ENCODE data around the gene SLC26A11. TPM values are rescaled to one million over a fixed set of nuclear protein-coding genes. Genes with fewer than 3 reads are reported as not detected.

The SLC26A11 gene
- total and polyA plus RNA-seq, 7 donors: 2.2 to 5.1 (median 3.2) TPM

- Histone ChIP-seq H3K4me1 (no peaks in the 10 kb centered on the region), H3K27ac (no peak overlapping the region), H3K4me3 (no peak overlapping the region), H3K36me3 (ENCODE audit: insufficient read depth in 1 of 2, low read depth in 1 of 2) (no peaks in the 10 kb centered on the region), H3K27me3 (ENCODE audit: insufficient read depth in 3 of 3, low read length in 2 of 3) (peaks cover 0 to 10% (median 1%) of the 10 kb centered on the region in 3 donors), H3K9me3 (no peaks in the 10 kb centered on the region)
- DNase-seq: no peak
- 87 to 92% (median 88%) methylated on average over 30 of the region's 30 CpGs for WGBS, 3 donors
- TF ChIP-seq CTCF (IDR thresholded peaks at IDR 0.05): no peak
- intact Hi-C loops (cut with DNase I): no loop called here
- no peak for ATAC-seq
Observed at GRCh38 chr17:80182118-80182844, 37.9 kb upstream of the SLC26A11 start.

GRCh38 chr17:80182845-80183223 is 37.4 kb upstream of the SLC26A11 start:
- Histone ChIP-seq H3K4me3 (no peak overlapping the region), H3K9me3 (no peaks in the 10 kb centered on the region), H3K4me1 (peaks cover under 1% of the 10 kb centered on the region), H3K27ac (no peak overlapping the region), H3K36me3 (ENCODE audit: insufficient read depth in 1 of 2, low read depth in 1 of 2) (no peaks in the 10 kb centered on the region), H3K27me3 (ENCODE audit: insufficient read depth in 3 of 3, low read length in 2 of 3) (peaks cover 0 to 14% (median 1%) of the 10 kb centered on the region in 3 donors)
- intact Hi-C loops (cut with DNase I): no loop called here
- WGBS, 3 donors: 87 to 90% (median 89%) methylated on average over 12 of the region's 12 CpGs
- DNase-seq: no peak
- TF ChIP-seq CTCF (IDR thresholded peaks at IDR 0.05): no peak
- no peak for ATAC-seq

GRCh38 chr17:80183581-80184422 is 36.4 kb upstream of the SLC26A11 start:
- Histone ChIP-seq H3K4me1 (peaks cover 3% of the 10 kb centered on the region), H3K27ac (no peak overlapping the region), H3K27me3 (ENCODE audit: insufficient read depth in 3 of 3, low read length in 2 of 3) (peaks cover 0 to 20% (median 1%) of the 10 kb centered on the region in 3 donors), H3K4me3 (no peak overlapping the region), H3K36me3 (ENCODE audit: insufficient read depth in 1 of 2, low read depth in 1 of 2) (no peaks in the 10 kb centered on the region), H3K9me3 (no peaks in the 10 kb centered on the region)
- TF ChIP-seq CTCF (IDR thresholded peaks at IDR 0.05): no peak
- DNase-seq: no peak
- intact Hi-C loops (cut with DNase I): no loop called here
- ATAC-seq: no peak
- WGBS, 3 donors: 74 to 82% (median 74%) methylated on average over 25 to 26 of the region's 26 CpGs

- no peak for TF ChIP-seq CTCF (IDR thresholded peaks at IDR 0.05)
- H3K36me3 ChIP-seq (ENCODE audit: insufficient read depth in 1 of 2, low read depth in 1 of 2): no peaks in the 10 kb centered on the region
- H3K4me3 ChIP-seq: no peak overlapping the region
- ATAC-seq (no peak), DNase-seq (no peak)
- 76 to 80% (median 79%) methylated on average over 9 to 10 of the region's 10 CpGs for WGBS, 3 donors
- no peaks in the 10 kb centered on the region for H3K9me3 ChIP-seq
- peaks cover 3% of the 10 kb centered on the region for H3K4me1 ChIP-seq
- peaks cover 0 to 20% (median 1%) of the 10 kb centered on the region in 3 donors for H3K27me3 ChIP-seq (ENCODE audit: insufficient read depth in 3 of 3, low read length in 2 of 3)
- intact Hi-C loops (cut with DNase I): no loop called here
- H3K27ac ChIP-seq: no peak overlapping the region
Observed at GRCh38 chr17:80184423-80184714, 35.9 kb upstream of the SLC26A11 start.
